Measurements from ENCODE around the gene DDX41.

The DDX41 gene

GRCh38 chr5:177474002-177474476 lies 42.7 kb downstream of the DDX41 start:
- H3K27ac Mint-ChIP-seq: peak overlapping the region; percentile 74 to 75
- peaks cover 0 to 10% of the 10 kb centered on the region in 2 donors for H3K27me3 Mint-ChIP-seq
- H3K4me1 Mint-ChIP-seq (ENCODE audit: low read depth in 2 of 2): peaks cover 43% of the 10 kb centered on the region in 2 donors
- no peak for ATAC-seq (replicated peaks)
- peak overlapping the region; percentile 78 to 84 for H3K4me3 Mint-ChIP-seq
- no peaks in the 10 kb centered on the region for H3K9me3 Mint-ChIP-seq
- DNase-seq: no peak
- H3K36me3 Mint-ChIP-seq (ENCODE audit: insufficient read depth): peaks cover 10% of the 10 kb centered on the region

- peak within 1 kb of the TSS; percentile 78 to 84 for H3K4me3 Mint-ChIP-seq
- ATAC-seq (replicated peaks) (peak; percentile 22), DNase-seq (no peak)
- no peaks in the 10 kb centered on the region for H3K9me3 Mint-ChIP-seq
- peaks cover 42 to 46% of the 10 kb centered on the region in 2 donors for H3K4me1 Mint-ChIP-seq (ENCODE audit: low read depth in 2 of 2)
- peaks cover 0 to 10% of the 10 kb centered on the region in 2 donors for H3K27me3 Mint-ChIP-seq
- H3K27ac Mint-ChIP-seq: peak within 1 kb of the TSS; percentile 75 to 79
- H3K36me3 Mint-ChIP-seq (ENCODE audit: insufficient read depth): peaks cover 13% of the 10 kb centered on the region
Observed at GRCh38 chr5:177473443-177474001, 43.2 kb downstream of the DDX41 start, which contains the start of gene DBN1. TSS of gene DBN1 (minus strand) at chr5:177473634. CDS start at chr5:177473521, 113 bp downstream.

- Mint-ChIP-seq H3K27ac (peak overlapping the region; percentile 17 to 79), H3K4me1 (ENCODE audit: low read depth in 2 of 2) (peaks cover 43 to 51% of the 10 kb centered on the region in 2 donors), H3K36me3 (ENCODE audit: insufficient read depth) (peaks cover 15% of the 10 kb centered on the region), H3K9me3 (no peaks in the 10 kb centered on the region), H3K4me3 (peak overlapping the region; percentile 65 to 73), H3K27me3 (peaks cover 0 to 10% of the 10 kb centered on the region in 2 donors)
- ATAC-seq (replicated peaks) (peak; percentile 69), DNase-seq (peak; percentile 57 to 67 (median 67))
Observed at GRCh38 chr5:177472460-177473442, 44.0 kb downstream of the DDX41 start.

GRCh38 chr5:177471610-177472356 lies 45.0 kb downstream of the DDX41 start:
- H3K4me1 Mint-ChIP-seq (ENCODE audit: low read depth in 2 of 2): peaks cover 43 to 51% of the 10 kb centered on the region in 2 donors
- peak; percentile 46 to 49 (median 47) for DNase-seq
- peaks cover 0 to 10% of the 10 kb centered on the region in 2 donors for H3K27me3 Mint-ChIP-seq
- peak overlapping the region; percentile 17 to 79 for H3K27ac Mint-ChIP-seq
- H3K4me3 Mint-ChIP-seq: peak overlapping the region; percentile 65 to 73
- peaks cover 22% of the 10 kb centered on the region for H3K36me3 Mint-ChIP-seq (ENCODE audit: insufficient read depth)
- no peaks in the 10 kb centered on the region for H3K9me3 Mint-ChIP-seq
- peak; percentile 70 for ATAC-seq (replicated peaks)

GRCh38 chr5:177470759-177471536 lies 45.8 kb downstream of the DDX41 start:
- H3K4me1 Mint-ChIP-seq (ENCODE audit: low read depth in 2 of 2): peaks cover 39 to 47% of the 10 kb centered on the region in 2 donors
- ATAC-seq (replicated peaks): no peak
- no peak for DNase-seq
- H3K4me3 Mint-ChIP-seq: peak overlapping the region; percentile 65 to 73
- H3K36me3 Mint-ChIP-seq (ENCODE audit: insufficient read depth): peaks cover 29% of the 10 kb centered on the region
- H3K27me3 Mint-ChIP-seq: peaks cover 0 to 10% of the 10 kb centered on the region in 2 donors
- H3K27ac Mint-ChIP-seq: peak overlapping the region in 1 of 2 donors; percentile 84
- H3K9me3 Mint-ChIP-seq: no peaks in the 10 kb centered on the region

GRCh38 chr5:177469750-177470525 lies 46.8 kb downstream of the DDX41 start:
- Mint-ChIP-seq H3K4me1 (ENCODE audit: low read depth in 2 of 2) (peaks cover 34 to 38% of the 10 kb centered on the region in 2 donors), H3K27ac (peak overlapping the region in 1 of 2 donors; percentile 84), H3K4me3 (peak overlapping the region in 1 of 2 donors; percentile 18), H3K36me3 (ENCODE audit: insufficient read depth) (peaks cover 33% of the 10 kb centered on the region), H3K9me3 (no peaks in the 10 kb centered on the region), H3K27me3 (peaks cover 0 to 10% of the 10 kb centered on the region in 2 donors)
- ATAC-seq (replicated peaks): no peak
- no peak for DNase-seq

- H3K27ac Mint-ChIP-seq: peak overlapping the region; percentile 84 to 87
- ATAC-seq (replicated peaks): no peak
- H3K4me1 Mint-ChIP-seq (ENCODE audit: low read depth in 2 of 2): peaks cover 25 to 29% of the 10 kb centered on the region in 2 donors
- peaks cover 0 to 3% of the 10 kb centered on the region in 2 donors for H3K27me3 Mint-ChIP-seq
- DNase-seq: no peak
- no peaks in the 10 kb centered on the region for H3K9me3 Mint-ChIP-seq
- H3K36me3 Mint-ChIP-seq (ENCODE audit: insufficient read depth): peaks cover 25% of the 10 kb centered on the region
- peak overlapping the region; percentile 20 to 33 for H3K4me3 Mint-ChIP-seq
Observed at GRCh38 chr5:177468685-177469628, 47.8 kb downstream of the DDX41 start.

- no peak for DNase-seq
- no peaks in the 10 kb centered on the region for H3K9me3 Mint-ChIP-seq
- H3K27me3 Mint-ChIP-seq: no peaks in the 10 kb centered on the region
- H3K4me1 Mint-ChIP-seq (ENCODE audit: low read depth in 2 of 2): peaks cover 23 to 28% of the 10 kb centered on the region in 2 donors
- H3K36me3 Mint-ChIP-seq (ENCODE audit: insufficient read depth): peaks cover 25% of the 10 kb centered on the region
- ATAC-seq (replicated peaks): no peak
- peak overlapping the region; percentile 84 to 87 for H3K27ac Mint-ChIP-seq
- peak overlapping the region; percentile 20 to 33 for H3K4me3 Mint-ChIP-seq
Observed at GRCh38 chr5:177468329-177468684, 48.5 kb downstream of the DDX41 start.

- Mint-ChIP-seq H3K9me3 (no peaks in the 10 kb centered on the region), H3K4me1 (ENCODE audit: low read depth in 2 of 2) (peaks cover 23 to 28% of the 10 kb centered on the region in 2 donors), H3K36me3 (ENCODE audit: insufficient read depth) (peaks cover 25% of the 10 kb centered on the region), H3K27me3 (no peaks in the 10 kb centered on the region), H3K27ac (peak overlapping the region in 1 of 2 donors; percentile 59), H3K4me3 (no peak overlapping the region)
- DNase-seq: no peak
- ATAC-seq (replicated peaks): no peak
Observed at GRCh38 chr5:177467436-177467835, 49.3 kb downstream of the DDX41 start.

- Mint-ChIP-seq H3K27me3 (no peaks in the 10 kb centered on the region), H3K9me3 (no peaks in the 10 kb centered on the region), H3K4me1 (ENCODE audit: low read depth in 2 of 2) (peaks cover 23 to 28% of the 10 kb centered on the region in 2 donors), H3K4me3 (no peak overlapping the region), H3K36me3 (ENCODE audit: insufficient read depth) (peaks cover 25% of the 10 kb centered on the region), H3K27ac (peak overlapping the region in 1 of 2 donors; percentile 59)
- ATAC-seq (replicated peaks) (no peak), DNase-seq (no peak)
Observed at GRCh38 chr5:177466861-177467260, 49.9 kb downstream of the DDX41 start.

GRCh38 chr5:177465044-177465443 lies 51.7 kb downstream of the DDX41 start:
- ATAC-seq (replicated peaks): no peak
- H3K4me1 Mint-ChIP-seq (ENCODE audit: low read depth in 2 of 2): peaks cover 11 to 21% of the 10 kb centered on the region in 2 donors
- H3K4me3 Mint-ChIP-seq: no peak overlapping the region
- no peaks in the 10 kb centered on the region for H3K9me3 Mint-ChIP-seq
- no peak overlapping the region for H3K27ac Mint-ChIP-seq
- H3K36me3 Mint-ChIP-seq (ENCODE audit: insufficient read depth): peaks cover 25% of the 10 kb centered on the region
- no peaks in the 10 kb centered on the region for H3K27me3 Mint-ChIP-seq
- no peak for DNase-seq
